Measurements from ENCODE around the gene A3GALT2. TPM values are rescaled to one million over a fixed set of nuclear protein-coding genes. Genes with fewer than 3 reads are reported as not detected.

A3GALT2 gene
- total RNA-seq, 1 donor from 2014 or later = not detected

DNA sequence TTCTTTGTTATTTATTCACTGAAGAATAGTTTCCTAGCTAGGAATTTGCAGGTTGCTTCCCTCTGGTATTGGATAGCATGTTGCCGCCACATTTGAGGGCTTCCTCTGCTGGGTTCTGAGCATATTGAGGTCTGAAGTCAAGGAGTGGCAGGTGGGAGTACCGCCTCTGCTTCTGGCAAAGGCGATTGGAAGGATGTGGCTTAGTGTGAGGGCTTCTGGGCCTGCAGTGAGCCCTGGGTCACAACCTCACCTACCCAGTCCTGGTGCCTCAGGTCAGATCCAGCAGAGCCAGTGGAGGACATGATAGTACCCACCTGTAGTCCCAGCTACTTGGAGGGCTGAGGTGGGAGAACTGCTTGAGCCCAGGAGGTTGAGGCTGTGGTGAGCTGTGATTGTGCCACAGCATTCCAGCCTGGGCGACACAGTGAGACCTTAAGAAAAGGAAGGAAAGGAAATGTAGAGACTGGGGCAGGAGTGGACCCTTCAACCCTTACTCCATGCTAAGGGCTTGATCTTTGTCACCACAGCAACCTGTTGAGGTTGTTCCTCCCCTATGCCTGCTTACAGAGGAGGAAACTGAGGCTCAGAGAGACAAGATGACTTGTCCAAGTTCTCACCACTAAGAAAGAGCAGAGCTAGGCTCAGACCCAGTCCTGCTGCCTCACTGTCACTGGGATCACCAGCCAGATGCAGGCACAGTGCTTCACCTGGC is 22.8 kb downstream of the A3GALT2 start:
- H3K27me3 ChIP-seq = no peaks in the 10 kb centered on the region
- H3K4me1 ChIP-seq = peaks cover 36% of the 10 kb centered on the region
- no peaks in the 10 kb centered on the region for H3K9me3 ChIP-seq
- H3K4me3 ChIP-seq = no peak overlapping the region
- H3K27ac ChIP-seq = no peak overlapping the region
- DNase-seq (ENCODE audit: extremely low spot score in 2 of 2) = no peak
- intact Hi-C loops (cut with DNase I) = loop anchor here (5.0 kb wide), 1 partner anchor 69 kb away; no protein-coding TSS in a partner anchor
- TF ChIP-seq, protein P1, sequence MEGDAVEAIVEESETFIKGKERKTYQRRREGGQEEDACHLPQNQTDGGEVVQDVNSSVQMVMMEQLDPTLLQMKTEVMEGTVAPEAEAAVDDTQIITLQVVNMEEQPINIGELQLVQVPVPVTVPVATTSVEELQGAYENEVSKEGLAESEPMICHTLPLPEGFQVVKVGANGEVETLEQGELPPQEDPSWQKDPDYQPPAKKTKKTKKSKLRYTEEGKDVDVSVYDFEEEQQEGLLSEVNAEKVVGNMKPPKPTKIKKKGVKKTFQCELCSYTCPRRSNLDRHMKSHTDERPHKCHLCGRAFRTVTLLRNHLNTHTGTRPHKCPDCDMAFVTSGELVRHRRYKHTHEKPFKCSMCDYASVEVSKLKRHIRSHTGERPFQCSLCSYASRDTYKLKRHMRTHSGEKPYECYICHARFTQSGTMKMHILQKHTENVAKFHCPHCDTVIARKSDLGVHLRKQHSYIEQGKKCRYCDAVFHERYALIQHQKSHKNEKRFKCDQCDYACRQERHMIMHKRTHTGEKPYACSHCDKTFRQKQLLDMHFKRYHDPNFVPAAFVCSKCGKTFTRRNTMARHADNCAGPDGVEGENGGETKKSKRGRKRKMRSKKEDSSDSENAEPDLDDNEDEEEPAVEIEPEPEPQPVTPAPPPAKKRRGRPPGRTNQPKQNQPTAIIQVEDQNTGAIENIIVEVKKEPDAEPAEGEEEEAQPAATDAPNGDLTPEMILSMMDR (IDR thresholded peaks at IDR 0.05) = no peak
- TF ChIP-seq POLR2AphosphoS5 (IDR thresholded peaks at IDR 0.05; ENCODE audit: insufficient read depth in 1 of 2, low read depth in 1 of 2) (no peak), POLR2A (IDR thresholded peaks at IDR 0.05) (no peak)
- peaks cover 0 to 38% of the 10 kb centered on the region in 2 donors for H3K36me3 ChIP-seq

DNA sequence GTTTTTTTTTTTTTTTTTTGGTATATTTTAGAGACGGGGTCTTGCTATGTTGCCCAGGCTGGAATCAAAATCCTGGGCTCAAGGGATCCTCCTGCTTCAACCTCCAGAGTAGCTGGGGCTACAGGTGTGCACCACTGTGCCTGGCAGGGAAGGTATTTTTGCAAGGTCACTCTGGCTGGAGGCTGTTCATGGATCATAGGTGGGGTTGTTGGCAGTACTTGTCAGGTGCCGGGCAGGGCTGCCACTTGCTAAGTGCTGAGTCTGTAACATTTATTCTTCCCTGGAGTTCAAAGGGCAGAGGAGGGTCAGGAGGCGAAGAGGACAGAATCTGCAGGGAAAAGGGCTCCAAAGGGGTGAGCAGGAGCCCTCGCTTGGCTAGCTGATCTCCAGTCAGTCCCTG is 24.1 kb downstream of the A3GALT2 start:
- Histone ChIP-seq H3K27me3 (no peaks in the 10 kb centered on the region), H3K9me3 (no peaks in the 10 kb centered on the region), H3K36me3 (peaks cover 0 to 38% of the 10 kb centered on the region in 2 donors), H3K4me1 (peaks cover 39% of the 10 kb centered on the region), H3K27ac (no peak overlapping the region), H3K4me3 (no peak overlapping the region)
- TF ChIP-seq POLR2A (IDR thresholded peaks at IDR 0.05) (no peak), POLR2AphosphoS5 (IDR thresholded peaks at IDR 0.05; ENCODE audit: insufficient read depth in 1 of 2, low read depth in 1 of 2) (no peak)
- intact Hi-C loops (cut with DNase I) = loop anchor here (5.0 kb wide), 1 partner anchor 70 kb away; no protein-coding TSS in a partner anchor
- no peak for DNase-seq (ENCODE audit: extremely low spot score in 2 of 2)

DNA sequence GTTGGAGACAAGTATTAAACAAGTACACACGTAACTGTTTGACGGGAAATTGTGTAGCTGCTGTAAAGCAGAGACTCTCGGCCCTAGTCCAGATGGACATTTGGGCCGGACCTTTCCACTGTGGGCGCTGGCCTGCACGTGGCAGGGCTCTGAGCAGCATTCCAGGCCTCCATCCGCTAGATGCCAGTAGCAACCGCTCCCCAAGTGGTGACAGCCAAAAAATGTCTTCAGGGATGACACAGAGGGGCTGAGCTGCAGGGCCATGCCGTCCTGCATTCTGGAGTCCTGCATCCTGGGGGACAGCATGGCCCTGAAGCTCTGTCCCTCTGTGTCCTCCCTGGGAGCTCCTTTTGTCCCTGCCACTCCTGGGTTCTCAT is 24.8 kb downstream of the A3GALT2 start:
- Histone ChIP-seq H3K36me3 (peaks cover 0 to 38% of the 10 kb centered on the region in 2 donors), H3K27ac (peak overlapping the region; percentile 43), H3K4me3 (no peak overlapping the region), H3K9me3 (no peaks in the 10 kb centered on the region), H3K4me1 (peaks cover 34% of the 10 kb centered on the region), H3K27me3 (no peaks in the 10 kb centered on the region)
- TF ChIP-seq POLR2AphosphoS5 (IDR thresholded peaks at IDR 0.05; ENCODE audit: insufficient read depth in 1 of 2, low read depth in 1 of 2) (no peak), POLR2A (IDR thresholded peaks at IDR 0.05) (no peak)
- TF ChIP-seq, protein P1 (IDR thresholded peaks at IDR 0.05) = no peak
- DNase-seq (ENCODE audit: extremely low spot score in 2 of 2) = no peak
- intact Hi-C loops (cut with DNase I) = loop anchor here (5.0 kb wide), 1 partner anchor 71 kb away; no protein-coding TSS in a partner anchor

DNA sequence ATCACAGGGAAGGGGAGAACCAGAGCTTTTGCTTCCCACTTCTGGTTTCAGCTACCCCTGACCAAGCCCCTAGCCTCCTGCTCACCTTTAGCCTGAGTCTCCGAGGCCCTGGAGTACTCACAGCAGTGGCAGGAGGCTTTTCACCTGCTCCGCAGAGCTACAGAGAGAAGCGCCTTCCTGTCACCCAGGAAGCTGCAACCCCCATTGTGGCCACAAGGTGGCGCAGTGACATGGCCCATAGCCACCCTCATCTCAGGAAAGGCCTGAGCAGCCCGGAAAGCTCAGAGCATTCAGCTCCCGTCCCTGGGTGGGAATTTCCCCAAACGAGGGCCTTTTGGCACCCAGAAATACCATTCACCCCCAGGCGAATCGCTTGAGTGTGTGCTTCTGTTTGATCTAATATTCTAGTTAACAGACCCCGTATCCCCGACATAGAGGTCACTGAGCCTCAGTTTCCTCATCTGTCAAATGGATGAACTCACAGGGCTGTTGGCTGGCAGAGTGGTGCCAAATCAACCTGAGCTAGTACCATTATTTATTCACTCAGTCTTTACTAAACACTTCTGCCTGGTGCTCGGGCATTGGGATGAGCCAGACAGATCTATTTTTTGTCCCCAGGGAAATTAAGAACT is 25.3 kb downstream of the A3GALT2 start:
- H3K9me3 ChIP-seq = no peaks in the 10 kb centered on the region
- peak overlapping the region; percentile 43 for H3K27ac ChIP-seq
- DNase-seq (ENCODE audit: extremely low spot score in 2 of 2) = no peak
- intact Hi-C loops (cut with DNase I) = loop anchor here (5.0 kb wide), 1 partner anchor 72 kb away; no protein-coding TSS in a partner anchor
- no peak overlapping the region for H3K4me3 ChIP-seq
- peaks cover 0 to 38% of the 10 kb centered on the region in 2 donors for H3K36me3 ChIP-seq
- no peaks in the 10 kb centered on the region for H3K27me3 ChIP-seq
- TF ChIP-seq, protein P1 (IDR thresholded peaks at IDR 0.05) = peak; percentile 98
- TF ChIP-seq POLR2A (IDR thresholded peaks at IDR 0.05) = no peak
- TF ChIP-seq POLR2AphosphoS5 (IDR thresholded peaks at IDR 0.05; ENCODE audit: insufficient read depth in 1 of 2, low read depth in 1 of 2) = peak in 1 of 2 donors; percentile 37
- H3K4me1 ChIP-seq = peaks cover 30% of the 10 kb centered on the region

DNA sequence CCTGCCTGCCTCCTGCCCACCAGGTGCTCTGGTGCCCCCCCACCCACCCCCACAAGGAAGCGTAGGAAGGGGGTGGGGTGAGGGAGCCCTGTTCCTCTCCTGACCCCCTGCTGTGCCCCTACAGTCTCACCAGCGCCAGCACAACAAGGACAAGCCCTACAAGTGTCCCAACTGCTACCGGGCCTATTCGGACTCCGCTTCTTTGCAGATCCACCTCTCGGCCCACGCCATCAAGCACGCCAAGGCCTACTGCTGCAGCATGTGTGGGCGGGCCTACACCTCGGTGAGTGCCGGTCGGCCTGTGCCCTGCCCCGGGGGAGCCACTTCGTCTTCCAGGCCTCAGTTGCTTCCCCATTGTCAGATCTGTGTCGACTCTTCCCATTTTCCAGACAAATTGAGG is 25.9 kb downstream of the A3GALT2 start:
- Histone ChIP-seq H3K4me3 (no peak overlapping the region), H3K36me3 (peaks cover 0 to 38% of the 10 kb centered on the region in 2 donors), H3K4me1 (peaks cover 30% of the 10 kb centered on the region), H3K27ac (no peak overlapping the region), H3K9me3 (no peaks in the 10 kb centered on the region), H3K27me3 (no peaks in the 10 kb centered on the region)
- TF ChIP-seq, protein P1 (IDR thresholded peaks at IDR 0.05) = no peak
- TF ChIP-seq POLR2A (IDR thresholded peaks at IDR 0.05) (no peak), POLR2AphosphoS5 (IDR thresholded peaks at IDR 0.05; ENCODE audit: insufficient read depth in 1 of 2, low read depth in 1 of 2) (no peak)
- DNase-seq (ENCODE audit: extremely low spot score in 2 of 2) = no peak
- intact Hi-C loops (cut with DNase I) = loop anchor here (5.0 kb wide), 1 partner anchor 72 kb away; no protein-coding TSS in a partner anchor

All from vagina (tissue), 2 donors.